Left lung (tissue), 10 donors: Measurements from ENCODE around the gene PGAP2. TPM values are rescaled to one million over a fixed set of nuclear protein-coding genes. Genes with fewer than 3 reads are reported as not detected.
A peak's percentile ranks its signal among the peaks of the same experiment; 100 is the strongest.

ENCODE experiments used
- ATAC-seq: fragments of 200-7000 bp; cut with Tn5 transposase; one replicate; pipeline ENCODE4 v1.9.1; 2020; ENCODE audit warnings: moderate library complexity
- DNase-seq, 4 donors: peaks; one replicate each; pipeline ENCODE4 v3.0.0-alpha.2; 2013 to 2020
- H3K27ac ChIP-seq, 2 donors: fragments of 200-600 bp; sonication (generic) in 1 of 2; one replicate each; pipeline versions ENCODE4 v1.5.0 to v1.8.0; 2020 to 2021
- H3K27me3 ChIP-seq, 2 donors: fragments of 200-600 bp; sonication (generic) in 1 of 2; one replicate each; pipeline versions ENCODE4 v1.5.0 to v1.8.0; 2020 to 2021
- H3K36me3 ChIP-seq, 2 donors: fragments of 200-600 bp; sonication (generic) in 1 of 2; one replicate each; pipeline versions ENCODE4 v1.5.0 to v1.8.0; 2020 to 2021
- H3K4me1 ChIP-seq, 2 donors: fragments of 200-600 bp; one replicate each; pipeline ENCODE4 v1.8.0; 2021
- H3K4me3 ChIP-seq, 2 donors: fragments of 200-600 bp; sonication (generic) in 1 of 2; one replicate each; pipeline versions ENCODE4 v1.5.0 to v1.8.0; 2020 to 2021; ENCODE audit warnings: mild to moderate bottlenecking in 1 of 2
- H3K9me3 ChIP-seq, 2 donors: fragments of 200-600 bp; sonication (generic) in 1 of 2; one replicate each; pipeline versions ENCODE4 v1.5.0 to v1.8.0; 2020 to 2021
- CTCF ChIP-seq, 2 donors: fragments of 200-600 bp; sonication (generic) in 1 of 2; IDR thresholded peaks; one replicate each; pipeline versions ENCODE4 v1.5.0 to v1.8.0; 2021; ENCODE audit warnings: antibody characterized with exemption in 2 of 2
- intact Hi-C, 2 donors: fragments of 100-400 bp; cut with DNase I; formaldehyde crosslinking; loops; one replicate each; pipeline versions ENCODE4 v1.11.2 to v1.14.2; 2022
- polyA plus RNA-seq, 6 donors: library from polyadenylated mRNA; unstranded; fragments of 120-200 nt; gene quantifications; one replicate each; pipeline ENCODE4 v1.2.1, GENCODE V29; 2013; ENCODE audit not compliant: insufficient read length in 6 of 6
- total RNA-seq, 2 donors: library from RNA; stranded (reverse); fragmentation: NEBNext Ultra II Directional; extraction: Animal tissue kit (Norgen Biotek cat#: 25700); gene quantifications; one replicate each; pipeline ENCODE4 v1.2.1, GENCODE V29; 2021
- donor health status: DM: no; HTN: yes; CAD: no.
- donor health status: DM: no; HTN: no; CAD: no.

The PGAP2 gene
- total and polyA plus RNA-seq, 8 donors: 19.5 to 60.2 (median 52.4) TPM

DNA sequence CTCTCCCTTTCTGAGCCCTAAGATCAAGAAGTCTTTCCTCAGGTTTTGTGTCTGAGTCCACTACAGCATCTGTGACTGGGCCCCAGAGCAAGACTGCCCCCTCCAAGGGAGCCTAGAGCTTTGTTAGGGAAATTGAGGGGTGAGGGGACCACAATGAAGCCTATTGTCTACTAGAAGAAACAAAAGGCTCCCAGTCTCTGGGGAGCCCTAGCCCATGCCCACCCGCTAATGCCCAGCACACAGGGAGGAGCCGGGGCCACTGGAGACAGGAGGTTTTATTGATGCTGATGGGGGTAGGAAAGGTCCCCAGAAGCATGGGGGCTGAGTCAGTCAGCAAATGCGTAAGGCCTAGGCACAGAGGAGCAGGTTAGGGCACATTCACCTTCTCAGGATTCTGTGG is 18.4 kb downstream of the PGAP2 start:
- no peak for TF ChIP-seq CTCF (IDR thresholded peaks at IDR 0.05)
- no peak for DNase-seq

GRCh38 chr11:3827434-3828186 is 19.2 kb downstream of the PGAP2 start:
- Histone ChIP-seq H3K4me1 (peaks cover 5 to 67% of the 10 kb centered on the region in 2 donors), H3K4me3 (no peak overlapping the region), H3K27ac (no peak overlapping the region), H3K9me3 (no peaks in the 10 kb centered on the region), H3K27me3 (no peaks in the 10 kb centered on the region), H3K36me3 (peaks cover 0 to 65% of the 10 kb centered on the region in 2 donors)
- intact Hi-C loops: no loop called here
- TF ChIP-seq CTCF (IDR thresholded peaks at IDR 0.05): no peak
- DNase-seq (no peak), ATAC-seq (no peak)

More for the DNA sequence above, 18.4 kb downstream of the PGAP2 start:
- H3K4me3 ChIP-seq: no peak overlapping the region
- H3K27me3 ChIP-seq: no peaks in the 10 kb centered on the region
- peaks cover 0 to 65% of the 10 kb centered on the region in 2 donors for H3K36me3 ChIP-seq
- H3K4me1 ChIP-seq: peaks cover 2 to 58% of the 10 kb centered on the region in 2 donors
- H3K9me3 ChIP-seq: no peaks in the 10 kb centered on the region
- peak overlapping the region in 1 of 2 donors; percentile 28 for H3K27ac ChIP-seq
- intact Hi-C loops: no loop called here
- ATAC-seq: no peak

GRCh38 chr11:3830088-3830487 is 21.7 kb downstream of the PGAP2 start:
- H3K27ac ChIP-seq: peak overlapping the region in 1 of 2 donors; percentile 80
- peaks cover 9 to 84% of the 10 kb centered on the region in 2 donors for H3K4me1 ChIP-seq
- TF ChIP-seq CTCF (IDR thresholded peaks at IDR 0.05): no peak
- ATAC-seq: no peak
- no peak for DNase-seq
- H3K9me3 ChIP-seq: no peaks in the 10 kb centered on the region
- H3K4me3 ChIP-seq: no peak overlapping the region
- no peaks in the 10 kb centered on the region for H3K27me3 ChIP-seq
- intact Hi-C loops: no loop called here
- H3K36me3 ChIP-seq: peaks cover 0 to 81% of the 10 kb centered on the region in 2 donors

GRCh38 chr11:3830730-3831129 is 22.4 kb downstream of the PGAP2 start:
- intact Hi-C loops: no loop called here
- Histone ChIP-seq H3K36me3 (peaks cover 0 to 74% of the 10 kb centered on the region in 2 donors), H3K9me3 (no peaks in the 10 kb centered on the region), H3K4me3 (no peak overlapping the region), H3K4me1 (peaks cover 11 to 84% of the 10 kb centered on the region in 2 donors), H3K27me3 (no peaks in the 10 kb centered on the region), H3K27ac (peak overlapping the region in 1 of 2 donors; percentile 80)
- ATAC-seq (no peak), DNase-seq (no peak)
- no peak for TF ChIP-seq CTCF (IDR thresholded peaks at IDR 0.05)

GRCh38 chr11:3831378-3832239 is 23.2 kb downstream of the PGAP2 start:
- intact Hi-C loops: no loop called here
- DNase-seq (peak in 2 of 4 donors; percentile 67 to 82), ATAC-seq (peak; percentile 56)
- peaks cover 0 to 66% of the 10 kb centered on the region in 2 donors for H3K36me3 ChIP-seq
- H3K27me3 ChIP-seq: no peaks in the 10 kb centered on the region
- H3K27ac ChIP-seq: peak overlapping the region in 1 of 2 donors; percentile 80
- no peak overlapping the region for H3K4me3 ChIP-seq
- peaks cover 16 to 84% of the 10 kb centered on the region in 2 donors for H3K4me1 ChIP-seq
- TF ChIP-seq CTCF (IDR thresholded peaks at IDR 0.05): no peak
- no peaks in the 10 kb centered on the region for H3K9me3 ChIP-seq
